ENCODE results near the gene HIVEP3. TPM values are rescaled to one million over a fixed set of nuclear protein-coding genes. Genes with fewer than 3 reads are reported as not detected.

Gene HIVEP3
- total RNA-seq, 1 donor from 2014 or later: 11.6 TPM

GRCh38 chr1:41819069-41819468, 99.7 kb downstream of the HIVEP3 start:
- no peak overlapping the region for H3K4me3 ChIP-seq
- intact Hi-C loops (cut with DNase I): no loop called here
- peaks cover 8% of the 10 kb centered on the region for H3K4me1 ChIP-seq
- ATAC-seq (no peak), DNase-seq (no peak)
- no peak overlapping the region for H3K27ac ChIP-seq
- no peaks in the 10 kb centered on the region for H3K9me3 ChIP-seq
- no peak for TF ChIP-seq CTCF (IDR thresholded peaks at IDR 0.05)
- H3K36me3 ChIP-seq: no peaks in the 10 kb centered on the region
- H3K27me3 ChIP-seq (ENCODE audit: low read depth): no peaks in the 10 kb centered on the region

GRCh38 chr1:41816061-41816460, 102.7 kb downstream of the HIVEP3 start:
- Histone ChIP-seq H3K36me3 (no peaks in the 10 kb centered on the region), H3K9me3 (no peaks in the 10 kb centered on the region), H3K4me1 (peaks cover 9% of the 10 kb centered on the region), H3K4me3 (no peak overlapping the region), H3K27me3 (ENCODE audit: low read depth) (no peaks in the 10 kb centered on the region), H3K27ac (no peak overlapping the region)
- no peak for TF ChIP-seq CTCF (IDR thresholded peaks at IDR 0.05)
- no peak for DNase-seq
- intact Hi-C loops (cut with DNase I): no loop called here
- ATAC-seq: no peak

GRCh38 chr1:41813755-41814745, 104.7 kb downstream of the HIVEP3 start:
- Histone ChIP-seq H3K9me3 (no peaks in the 10 kb centered on the region), H3K27ac (peak overlapping the region; percentile 31), H3K4me3 (no peak overlapping the region), H3K27me3 (ENCODE audit: low read depth) (no peaks in the 10 kb centered on the region), H3K4me1 (peaks cover 10% of the 10 kb centered on the region), H3K36me3 (no peaks in the 10 kb centered on the region)
- intact Hi-C loops (cut with DNase I): no loop called here
- DNase-seq: no peak
- ATAC-seq: peak; percentile 4 to 47
- no peak for TF ChIP-seq CTCF (IDR thresholded peaks at IDR 0.05)

- peaks cover 10% of the 10 kb centered on the region for H3K4me1 ChIP-seq
- no peak for DNase-seq
- H3K36me3 ChIP-seq: no peaks in the 10 kb centered on the region
- TF ChIP-seq CTCF (IDR thresholded peaks at IDR 0.05): no peak
- H3K27me3 ChIP-seq (ENCODE audit: low read depth): no peaks in the 10 kb centered on the region
- no peak overlapping the region for H3K4me3 ChIP-seq
- H3K27ac ChIP-seq: peak overlapping the region; percentile 31
- ATAC-seq: peak; percentile 34 to 39
- intact Hi-C loops (cut with DNase I): no loop called here
- H3K9me3 ChIP-seq: no peaks in the 10 kb centered on the region
Measured at GRCh38 chr1:41813226-41813625, 105.5 kb downstream of the HIVEP3 start.

GRCh38 chr1:41812453-41812852, 106.3 kb downstream of the HIVEP3 start:
- DNase-seq (no peak), ATAC-seq (peak; percentile 59 to 63)
- peak overlapping the region; percentile 50 for H3K27ac ChIP-seq
- no peaks in the 10 kb centered on the region for H3K36me3 ChIP-seq
- H3K27me3 ChIP-seq (ENCODE audit: low read depth): no peaks in the 10 kb centered on the region
- intact Hi-C loops (cut with DNase I): no loop called here
- no peaks in the 10 kb centered on the region for H3K9me3 ChIP-seq
- no peak for TF ChIP-seq CTCF (IDR thresholded peaks at IDR 0.05)
- peaks cover 10% of the 10 kb centered on the region for H3K4me1 ChIP-seq
- no peak overlapping the region for H3K4me3 ChIP-seq
